HepG2 (cell line): ENCODE results near the gene RHOC. TPM values are rescaled to one million over a fixed set of nuclear protein-coding genes. Genes with fewer than 3 reads are reported as not detected.

Experiments
- ARNT2 ChIP-seq: sonication (generic); formaldehyde crosslinking; IDR thresholded peaks from 2 replicates; pipeline ENCODE4 v1.8.0; 2022; ENCODE audit warnings: mild to moderate bottlenecking, low read depth, missing genetic modification reagents, moderate library complexity
- BCL6 ChIP-seq: IDR thresholded peaks from 2 replicates; pipeline ENCODE4 v1.6.1; 2016; ENCODE audit warnings: missing genetic modification reagents, missing compliant biosample characterization
- ELF4 ChIP-seq: sonication (generic); formaldehyde crosslinking; IDR thresholded peaks from 2 replicates; pipeline ENCODE4 v1.5.0; 2020; ENCODE audit warnings: missing genetic modification reagents, mild to moderate bottlenecking, moderate library complexity, borderline replicate concordance
- ETV5 ChIP-seq: IDR thresholded peaks from 2 replicates; pipeline ENCODE4 v1.6.1; 2018; ENCODE audit warnings: missing biosample characterization, missing genetic modification reagents, inconsistent platforms, borderline replicate concordance
- FUBP1 ChIP-seq: sonication (generic); formaldehyde crosslinking; IDR thresholded peaks from 2 replicates; pipeline ENCODE4 v1.5.1; 2020; ENCODE audit warnings: missing genetic modification reagents, mild to moderate bottlenecking, borderline replicate concordance
- HHEX ChIP-seq: IDR thresholded peaks from 2 replicates; pipeline ENCODE4 v1.6.1; 2016; ENCODE audit warnings: control low read depth
- HNRNPL ChIP-seq: fragments of 200-400 bp; formaldehyde crosslinking; IDR thresholded peaks from 2 replicates; pipeline ENCODE4 v1.6.1; 2017; ENCODE audit warnings: mild to moderate bottlenecking, low read depth, low read length
- KDM1A ChIP-seq: IDR thresholded peaks from 2 replicates; pipeline ENCODE4 v1.6.1; 2016; ENCODE audit warnings: missing compliant biosample characterization
- KDM6A ChIP-seq: IDR thresholded peaks from 2 replicates; pipeline ENCODE4 v1.6.1; 2016; ENCODE audit warnings: low read depth
- LBX2 ChIP-seq: sonication (generic); formaldehyde crosslinking; IDR thresholded peaks from 2 replicates; pipeline ENCODE4 v1.5.0; 2020; ENCODE audit warnings: missing genetic modification reagents, mild to moderate bottlenecking, borderline replicate concordance
- MTA3 ChIP-seq: sonication (generic); formaldehyde crosslinking; IDR thresholded peaks from 2 replicates; pipeline ENCODE4 v1.4.0; 2020; ENCODE audit warnings: missing genetic modification reagents
- RARG ChIP-seq: sonication (generic); formaldehyde crosslinking; IDR thresholded peaks from 2 replicates; pipeline ENCODE4 v1.4.0; 2020; ENCODE audit warnings: low read depth, mild to moderate bottlenecking, missing genetic modification reagents
- RXRB ChIP-seq: IDR thresholded peaks from 2 replicates; pipeline ENCODE4 v1.6.1; 2016; ENCODE audit warnings: borderline replicate concordance, missing genetic modification reagents, missing compliant biosample characterization
- SP5 ChIP-seq: IDR thresholded peaks from 2 replicates; pipeline ENCODE4 v1.6.1; 2016; ENCODE audit warnings: low read depth, borderline replicate concordance
- TBX3 ChIP-seq: fragments of 450-650 bp; IDR thresholded peaks from 2 replicates; pipeline ENCODE4 v1.6.1; 2017; ENCODE audit warnings: antibody characterized with exemption, mild to moderate bottlenecking, inconsistent platforms, borderline replicate concordance
- TEF ChIP-seq: sonication (generic); formaldehyde crosslinking; IDR thresholded peaks from 2 replicates; pipeline ENCODE4 v1.5.0; 2020; ENCODE audit warnings: missing genetic modification reagents
- ZNF264 ChIP-seq: sonication (generic); formaldehyde crosslinking; IDR thresholded peaks from 2 replicates; pipeline ENCODE4 v1.4.0; 2020; ENCODE audit warnings: missing genetic modification reagents
- ZNF382 ChIP-seq: sonication (generic); formaldehyde crosslinking; IDR thresholded peaks from 2 replicates; pipeline ENCODE4 v1.5.0; 2020; ENCODE audit warnings: missing genetic modification reagents, mild to moderate bottlenecking, borderline replicate concordance
- ZNF512B ChIP-seq: sonication (generic); formaldehyde crosslinking; IDR thresholded peaks from 2 replicates; pipeline ENCODE4 v1.5.1; 2020; ENCODE audit warnings: missing genetic modification reagents, mild to moderate bottlenecking, borderline replicate concordance
- ZNF547 ChIP-seq: sonication (generic); formaldehyde crosslinking; IDR thresholded peaks from 2 replicates; pipeline ENCODE4 v1.5.1; 2020; ENCODE audit warnings: mild to moderate bottlenecking, missing genetic modification reagents
- ZNF672 ChIP-seq: sonication (generic); formaldehyde crosslinking; IDR thresholded peaks from 2 replicates; pipeline ENCODE4 v1.8.1; 2022; ENCODE audit warnings: missing genetic modification reagents
- ZSCAN29 ChIP-seq: sonication (generic); formaldehyde crosslinking; conservative IDR thresholded peaks from 2 replicates; pipeline ENCODE4 v1.4.0; 2020; ENCODE audit warnings: mild to moderate bottlenecking, missing genetic modification reagents
- ZZZ3 ChIP-seq: sonication (generic); formaldehyde crosslinking; IDR thresholded peaks from 2 replicates; pipeline ENCODE4 v1.4.0; 2020; ENCODE audit warnings: missing genetic modification reagents, mild to moderate bottlenecking, borderline replicate concordance
- polyA plus RNA-seq, 8 experiments: library from polyadenylated mRNA; depleted of rRNA in 3 of 8; stranded (reverse) in 7 of 8; unstranded in 1 of 8; fragments of >200 nt; fragmentation: Illumina TruSeq in 4 of 8; extraction: Trizol in 4 of 8; gene quantifications; 2 replicates each; pipeline versions ENCODE4 v1.2.1 to v1.2.3, GENCODE V29; 2011 to 2016; ENCODE audit warnings: low read depth in 4 of 8, missing spikeins in 1 of 8, mixed read lengths in 1 of 8; ENCODE audit not compliant: insufficient read depth in 1 of 8
- total RNA-seq, 5 experiments: library from RNA; depleted of rRNA; stranded (reverse); fragments of >200 nt; fragmentation: Illumina TruSeq; extraction: Trizol; gene quantifications; 2 replicates each; pipeline ENCODE4 v1.2.3, GENCODE V29; 2016; ENCODE audit warnings: low read depth in 1 of 5

RHOC gene
- total and polyA plus RNA-seq, 2 of the 13 experiments (the other 11 are each of a cell fraction or from before 2014, with no cell fraction given), result 64.3 to 182 TPM

- no peak for TF ChIP-seq ZZZ3 (CRISPR knock-in tag)
- no peak for TF ChIP-seq RARG (CRISPR knock-in tag)
- TF ChIP-seq KDM1A, result no peak
- no peak for TF ChIP-seq TBX3
- TF ChIP-seq ELF4 (CRISPR knock-in tag), result no peak
- TF ChIP-seq ARNT2 (CRISPR knock-in tag), result 0 out of 2 replicates have a peak, but pooled peaks have one; percentile 24
- TF ChIP-seq KDM6A (CRISPR knock-in tag), result no peak
- no peak for TF ChIP-seq ZNF547 (CRISPR knock-in tag)
- TF ChIP-seq HNRNPL, result peak; percentile 96
- no peak for TF ChIP-seq HHEX (CRISPR knock-in tag)
- TF ChIP-seq MTA3 (CRISPR knock-in tag), result no peak
- peak; percentile 61 for TF ChIP-seq ETV5 (CRISPR knock-in tag)
- TF ChIP-seq SP5, result no peak
- TF ChIP-seq ZNF672 (CRISPR knock-in tag), result no peak
- no peak for TF ChIP-seq ZNF382 (CRISPR knock-in tag)
- TF ChIP-seq RXRB (CRISPR knock-in tag), result no peak
- no peak for TF ChIP-seq BCL6 (CRISPR knock-in tag)
- TF ChIP-seq ZNF264 (CRISPR knock-in tag), result no peak
- no peak for TF ChIP-seq TEF (CRISPR knock-in tag)
- no peak for TF ChIP-seq LBX2 (CRISPR knock-in tag)
- no peak for TF ChIP-seq ZSCAN29 (CRISPR knock-in tag)
- no peak for TF ChIP-seq FUBP1
- no peak for TF ChIP-seq ZNF512B (CRISPR knock-in tag)
Measured at GRCh38 chr1:112718691-112719418, 11.9 kb upstream of the RHOC start (continued).
